HG03342 (cell line): ENCODE measurements around the gene ACAD11.
"Not testable (repeated sequence)": the region's sequence is repeated elsewhere in the genome, so short reads cannot be mapped to it uniquely, and the experiment has no call there.

Experiments
- ATAC-seq: cut with Tn5 transposase; IDR thresholded peaks from one replicate; pipeline ENCODE4 v1.9.1; 2021; ENCODE audit warnings: mild to moderate bottlenecking, moderate library complexity; ENCODE audit not compliant: unreplicated experiment

The ACAD11 gene

DNA sequence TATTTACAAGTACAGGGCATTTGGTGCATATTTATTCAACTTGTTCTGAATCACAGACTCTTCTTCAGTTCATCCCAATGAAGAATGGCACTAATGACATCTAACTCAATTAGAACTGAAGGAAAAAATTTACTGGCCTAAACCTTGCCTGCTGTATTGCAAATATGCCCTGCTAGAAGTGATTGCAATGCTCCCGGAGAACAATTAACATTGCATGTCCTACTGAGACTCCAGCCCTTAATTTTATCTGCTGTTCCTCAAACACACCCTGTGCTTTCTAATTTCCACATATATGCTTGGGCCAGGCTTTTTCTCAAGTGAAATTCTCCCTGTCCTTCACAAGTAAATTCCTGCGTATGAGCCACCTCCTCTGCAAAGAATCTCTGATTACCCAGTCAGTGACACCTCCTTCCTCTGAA lies 54.2 kb downstream of the ACAD11 start:
- ATAC-seq, result no peak

- ATAC-seq, result not testable (repeated sequence)
Measured at GRCh38 chr3:132600614-132601013, 59.0 kb downstream of the ACAD11 start.

- no peak for ATAC-seq
Measured at GRCh38 chr3:132598181-132598580, 61.4 kb downstream of the ACAD11 start.

- no peak for ATAC-seq
Measured at GRCh38 chr3:132597660-132598059, 61.9 kb downstream of the ACAD11 start.

GRCh38 chr3:132596816-132597433 lies 62.7 kb downstream of the ACAD11 start, which contains the start of gene ACKR4:
Gene ACKR4 (plus strand): TSS chr3:132597270. CDS start chr3:132600398, 3,128 bp downstream.
- no peak for ATAC-seq

DNA sequence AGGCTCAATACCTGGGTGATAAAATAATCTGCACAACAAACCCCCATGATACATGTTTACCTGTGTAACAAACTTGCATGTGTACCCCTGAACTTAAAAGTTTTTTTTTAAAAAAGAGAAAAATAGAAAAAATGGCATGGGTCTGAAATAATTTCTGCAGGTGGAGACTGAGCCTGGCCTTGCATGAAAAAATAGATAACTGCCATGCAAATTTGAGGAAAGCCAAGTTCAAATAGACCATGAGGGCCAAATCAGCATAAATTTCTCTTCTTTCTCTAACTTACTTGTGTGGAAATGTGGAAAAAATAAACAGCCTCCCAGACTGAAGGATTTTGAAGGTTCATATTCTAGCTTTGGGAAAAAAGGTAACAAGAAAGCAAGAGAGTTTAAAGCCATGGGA lies 63.3 kb downstream of the ACAD11 start:
- ATAC-seq, result no peak

DNA sequence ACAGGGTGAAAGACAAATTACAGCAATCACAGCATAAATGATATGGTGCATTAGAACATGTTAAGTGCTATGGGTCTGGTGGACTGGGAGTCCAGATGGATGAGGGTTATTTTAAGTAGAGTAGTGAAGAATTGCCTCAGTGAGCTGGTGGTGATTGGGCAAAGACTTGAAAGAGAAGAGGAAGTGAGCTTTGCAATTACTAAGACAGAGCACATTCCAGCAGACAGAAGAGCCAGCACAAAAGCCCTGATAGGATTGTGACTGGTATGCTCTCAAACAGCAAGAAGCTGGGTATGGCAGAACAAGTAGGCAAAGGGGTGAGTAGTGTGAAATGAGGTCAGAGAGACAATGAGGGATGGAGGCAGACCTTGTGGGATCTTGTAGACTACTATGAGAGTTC lies 64.6 kb downstream of the ACAD11 start:
- no peak for ATAC-seq

DNA sequence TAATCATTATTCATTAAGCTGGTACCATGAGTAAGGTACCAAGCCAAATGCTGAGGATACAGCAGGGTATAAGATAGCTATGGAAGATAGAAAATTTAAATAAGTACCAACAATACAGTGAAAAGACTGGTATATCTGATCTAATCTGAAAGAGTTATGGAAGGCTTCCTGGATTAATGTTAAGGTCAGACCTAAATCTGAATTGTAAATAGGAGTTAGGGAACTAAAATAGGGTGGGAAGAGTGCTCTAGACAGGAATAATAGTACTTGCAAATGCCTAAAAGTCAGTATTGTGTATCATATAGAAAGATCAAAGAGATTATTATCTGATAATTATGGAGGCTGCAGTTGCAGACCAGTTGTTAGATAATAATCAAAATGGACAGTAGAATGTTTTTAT lies 65.1 kb downstream of the ACAD11 start:
- ATAC-seq, result no peak

DNA sequence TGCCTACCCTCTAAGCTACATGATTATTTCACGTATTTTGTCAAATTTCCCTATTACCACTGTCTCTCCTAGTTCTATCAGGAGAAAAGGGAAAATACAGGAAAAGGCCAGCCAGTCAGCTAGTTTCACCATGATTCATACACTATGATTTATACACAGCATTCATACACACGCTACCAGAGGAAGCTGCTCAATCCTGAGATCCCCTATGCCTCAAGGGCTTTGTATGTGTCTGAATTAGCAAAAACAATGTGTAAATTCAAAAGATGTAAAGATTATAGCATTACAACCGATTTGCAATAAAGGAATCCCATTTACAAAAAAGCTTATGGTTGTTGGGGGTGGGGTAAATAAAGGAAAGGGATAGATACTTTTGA lies 65.7 kb downstream of the ACAD11 start:
- ATAC-seq, result no peak

GRCh38 chr3:132593241-132593946 lies 66.2 kb downstream of the ACAD11 start:
- ATAC-seq, result no peak

GRCh38 chr3:132592216-132592615 lies 67.4 kb downstream of the ACAD11 start:
- ATAC-seq, result no peak

DNA sequence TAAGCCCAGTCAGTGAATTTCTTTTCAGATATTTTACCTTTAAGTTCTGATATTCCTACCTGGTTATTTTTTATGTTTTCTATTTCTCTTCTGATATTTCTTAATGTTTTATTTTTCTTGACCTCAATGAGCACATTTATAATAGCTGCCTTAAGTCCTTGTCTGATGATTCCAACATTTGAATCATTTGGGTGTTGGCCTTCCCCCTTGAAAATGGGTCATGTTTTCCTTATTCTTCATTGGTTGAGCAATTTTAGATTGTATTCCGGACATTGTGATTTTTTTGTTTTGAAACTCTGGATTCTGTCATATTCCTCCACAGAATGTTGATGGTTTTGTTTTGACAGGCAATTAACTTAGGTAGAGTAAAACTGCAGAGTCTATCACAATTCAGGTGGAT lies 72.2 kb downstream of the ACAD11 start:
- no peak for ATAC-seq

- no peak for ATAC-seq
Measured at GRCh38 chr3:132573797-132574211, 85.8 kb downstream of the ACAD11 start.

DNA sequence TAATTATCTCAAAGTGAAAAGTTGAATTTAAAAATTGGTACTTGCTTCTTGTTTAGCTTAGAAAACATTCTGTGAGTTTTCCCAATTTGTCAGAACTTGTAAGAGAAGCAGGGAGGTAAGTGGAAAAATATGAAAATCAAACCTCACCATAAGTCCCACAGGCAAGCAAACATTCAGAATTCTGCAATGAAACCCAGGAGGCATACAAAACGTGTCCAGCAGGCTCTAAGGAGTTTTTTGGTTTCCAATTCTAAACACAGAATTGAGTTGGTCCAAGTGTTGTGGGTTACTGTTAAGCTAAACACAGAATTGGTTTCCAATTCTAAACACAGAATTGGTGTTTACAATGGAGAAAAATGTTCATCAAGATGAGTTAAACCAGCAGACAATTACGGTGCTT lies 89.6 kb downstream of the ACAD11 start:
- ATAC-seq, result no peak

- ATAC-seq, result no peak
Measured at GRCh38 chr3:132569580-132569979, 90.0 kb downstream of the ACAD11 start.

DNA sequence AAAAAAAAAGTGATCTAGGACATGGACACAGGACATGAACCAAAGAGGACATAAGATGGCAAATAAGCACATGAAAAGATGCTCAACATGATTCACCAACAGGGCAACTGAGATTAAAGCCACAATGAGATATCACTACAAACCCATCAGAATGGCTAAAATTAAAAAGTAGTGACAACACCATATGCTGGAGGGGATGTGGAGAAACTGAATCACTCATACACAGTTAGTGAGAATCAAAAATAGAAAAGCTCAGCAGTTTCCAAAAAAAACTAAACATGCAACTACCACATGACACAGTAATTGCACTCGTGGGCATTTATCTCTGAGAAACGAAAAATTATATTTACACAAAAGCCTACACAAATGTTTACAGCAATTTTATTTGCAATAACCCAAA lies 90.5 kb downstream of the ACAD11 start:
- ATAC-seq, result no peak

DNA sequence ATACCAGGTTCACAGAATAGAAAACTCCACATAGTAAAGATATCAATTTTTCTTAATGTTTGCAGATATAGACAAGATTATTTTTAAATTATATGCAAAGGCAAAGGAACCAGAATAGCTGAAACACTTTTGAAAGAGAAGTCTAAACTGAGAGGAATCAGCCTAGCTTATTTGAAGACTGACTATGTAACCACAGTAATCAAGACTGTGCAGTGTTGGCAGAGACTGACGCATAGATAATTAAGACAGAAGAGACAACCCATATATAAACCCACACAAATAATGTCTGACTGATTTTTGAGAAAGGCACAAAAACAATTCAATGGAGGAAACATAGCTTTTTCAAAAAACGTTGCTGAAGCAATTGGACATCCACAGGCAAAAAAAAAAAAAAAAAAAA lies 91.2 kb downstream of the ACAD11 start:
- no peak for ATAC-seq

GRCh38 chr3:132564070-132564465 lies 95.5 kb downstream of the ACAD11 start:
- ATAC-seq, result no peak

- no peak for ATAC-seq
Measured at GRCh38 chr3:132563420-132564069, 96.1 kb downstream of the ACAD11 start.

DNA sequence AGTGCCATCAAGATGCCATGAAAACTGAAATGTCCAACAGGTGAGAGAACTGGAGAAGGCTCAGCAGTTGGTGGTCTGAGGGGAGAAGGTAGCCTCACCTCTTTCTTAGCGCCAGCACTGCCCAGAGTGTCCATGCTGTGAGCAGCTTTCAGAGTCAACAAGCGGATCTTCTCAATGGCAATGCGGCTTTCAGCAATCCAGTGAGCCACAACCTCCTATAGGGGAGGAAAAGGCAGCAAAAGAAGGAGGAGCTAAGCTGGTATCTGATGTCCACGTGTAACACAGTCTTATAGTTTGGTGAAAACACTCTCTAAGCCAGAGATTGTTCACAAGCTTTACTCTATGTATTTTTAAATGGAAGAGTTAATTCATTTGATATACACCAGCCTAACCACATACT lies 98.6 kb downstream of the ACAD11 start:
- no peak for ATAC-seq

GRCh38 chr3:132556508-132557159 lies 103.0 kb downstream of the ACAD11 start:
- no peak for ATAC-seq

GRCh38 chr3:132556036-132556386 lies 103.6 kb downstream of the ACAD11 start:
- ATAC-seq, result not testable (repeated sequence)
